H7 (cell line): ENCODE results near the gene DELE1. TPM values are rescaled to one million over a fixed set of nuclear protein-coding genes. Genes with fewer than 3 reads are reported as not detected.
A peak's percentile ranks its signal among the peaks of the same experiment; 100 is the strongest.

Source experiments
- DNase-seq: peaks from one replicate; pipeline ENCODE4 v3.0.0; 2012
- H3K27me3 ChIP-seq: 2 replicates; pipeline ENCODE4 v1.6.0; 2011; ENCODE audit warnings: mild to moderate bottlenecking, low read length; ENCODE audit not compliant: control insufficient read depth, insufficient read depth
- H3K36me3 ChIP-seq: replicated peaks from 2 replicates; pipeline ENCODE4 v1.5.1; 2011; ENCODE audit warnings: low read length; ENCODE audit not compliant: control insufficient read depth, insufficient read depth
- H3K4me3 ChIP-seq: 2 replicates; pipeline ENCODE4 v1.5.1; 2011; ENCODE audit warnings: low read depth, mild to moderate bottlenecking, control low read depth, low read length, moderate library complexity; ENCODE audit not compliant: insufficient read depth
- total RNA-seq: library from RNA; depleted of rRNA; stranded (reverse); fragments of >200 nt; shearing (Covaris generic); gene quantifications from 2 replicates; pipeline ENCODE4 v1.2.3, GENCODE V29; 2014

Gene DELE1
- total RNA-seq, 1 experiment from 2014 or later: 61.7 TPM

DNA sequence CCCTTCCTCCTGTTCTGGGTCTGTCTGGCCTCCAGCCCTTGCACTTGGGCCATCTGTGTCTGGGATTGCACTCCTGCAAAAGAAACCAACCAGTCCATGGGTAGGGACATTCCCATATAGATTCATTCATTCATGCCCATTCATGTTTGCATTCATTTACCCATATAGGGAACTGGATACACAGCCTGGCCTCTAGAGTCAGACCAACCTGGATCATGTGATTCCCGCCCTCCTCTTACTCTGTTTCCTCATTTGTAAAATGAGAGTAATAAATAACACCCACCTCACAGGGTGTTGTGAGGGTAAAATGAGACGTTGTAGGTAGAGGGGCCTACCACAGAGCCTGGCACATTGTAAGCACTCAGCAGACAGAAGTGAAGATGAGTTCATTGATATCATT lies 25.8 kb downstream of the DELE1 start:
- no peak for DNase-seq
- H3K36me3 ChIP-seq: no peaks in the 10 kb centered on the region

GRCh38 chr5:141950207-141951005 lies 26.7 kb downstream of the DELE1 start:
- DNase-seq: no peak
- H3K36me3 ChIP-seq: no peaks in the 10 kb centered on the region
- no peaks in the 10 kb centered on the region for H3K27me3 ChIP-seq
- H3K4me3 ChIP-seq: no peak overlapping the region

More for the DNA sequence above, 25.8 kb downstream of the DELE1 start:
- Histone ChIP-seq H3K27me3 (no peaks in the 10 kb centered on the region), H3K4me3 (no peak overlapping the region)

DNA sequence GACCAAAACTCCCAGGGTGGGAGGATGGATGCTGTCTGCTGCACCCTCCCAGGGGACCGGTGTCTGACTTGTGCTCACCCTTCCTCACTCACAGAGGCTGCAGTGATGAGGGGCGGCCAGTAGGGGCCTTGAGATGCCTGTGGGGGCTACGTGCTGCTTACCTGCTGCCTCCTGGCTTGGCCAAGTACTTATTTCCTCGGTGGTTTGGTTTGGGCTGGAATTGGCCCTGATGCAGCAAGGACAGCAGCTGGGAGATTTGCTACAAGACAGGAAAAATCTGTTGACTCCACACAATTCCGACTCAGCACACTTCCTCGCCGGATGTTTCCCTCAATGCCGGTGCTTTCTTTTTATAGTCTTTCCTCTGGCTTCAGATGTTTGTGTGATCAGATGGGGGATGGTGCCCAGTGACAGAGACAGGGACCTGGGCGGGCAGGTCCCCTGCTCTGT lies 27.7 kb downstream of the DELE1 start:
- Histone ChIP-seq H3K27me3 (no peaks in the 10 kb centered on the region), H3K4me3 (no peak overlapping the region), H3K36me3 (no peaks in the 10 kb centered on the region)
- DNase-seq: peak; percentile 90

- no peak overlapping the region for H3K4me3 ChIP-seq
- H3K36me3 ChIP-seq: no peaks in the 10 kb centered on the region
- DNase-seq: peak; percentile 10
- no peaks in the 10 kb centered on the region for H3K27me3 ChIP-seq
These were observed 28.3 kb downstream of the DELE1 start for GRCh38 chr5:141952020-141952419.

GRCh38 chr5:141954194-141954593 lies 30.5 kb downstream of the DELE1 start:
- H3K27me3 ChIP-seq: no peaks in the 10 kb centered on the region
- DNase-seq: no peak
- no peak overlapping the region for H3K4me3 ChIP-seq
- H3K36me3 ChIP-seq: no peaks in the 10 kb centered on the region

GRCh38 chr5:141957367-141957996 lies 33.8 kb downstream of the DELE1 start:
- H3K27me3 ChIP-seq: no peaks in the 10 kb centered on the region
- no peak overlapping the region for H3K4me3 ChIP-seq
- peak; percentile 49 for DNase-seq
- H3K36me3 ChIP-seq: no peaks in the 10 kb centered on the region

DNA sequence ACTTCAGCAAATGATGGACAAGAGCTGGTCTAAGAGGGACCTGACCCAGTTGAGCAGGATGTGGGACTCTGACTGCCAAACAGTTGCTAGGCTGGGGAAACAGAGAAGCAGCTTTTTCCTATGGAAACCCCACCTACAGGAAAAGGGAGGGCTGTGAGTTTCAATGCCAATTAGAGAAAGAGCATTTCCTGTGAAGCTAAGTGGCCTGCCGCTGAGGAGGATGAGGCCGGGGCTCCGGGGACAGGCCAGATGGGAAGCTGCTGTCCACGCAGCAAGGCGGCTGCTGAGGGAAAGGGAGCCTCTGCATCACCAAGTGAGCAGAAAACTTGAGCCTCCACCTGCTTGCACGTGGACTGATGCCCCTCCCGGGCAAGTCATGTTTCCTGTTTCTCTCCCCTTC lies 34.4 kb downstream of the DELE1 start, which contains the start of gene PCDH12:
Gene PCDH12, minus strand, starts transcription at position 90 of the 400 bp plus-strand sequence. CDS start 351 bp downstream, outside the sequence.
- peak; percentile 54 for DNase-seq

GRCh38 chr5:141958546-141959172 lies 35.0 kb downstream of the DELE1 start:
- no peak overlapping the region for H3K4me3 ChIP-seq
- peak; percentile 13 for DNase-seq
- no peaks in the 10 kb centered on the region for H3K27me3 ChIP-seq
- no peaks in the 10 kb centered on the region for H3K36me3 ChIP-seq

More for the DNA sequence above, 34.4 kb downstream of the DELE1 start, which contains the start of gene PCDH12:
- Histone ChIP-seq H3K27me3 (no peaks in the 10 kb centered on the region), H3K4me3 (no peak within 1 kb of the TSS), H3K36me3 (no peaks in the 10 kb centered on the region)

DNA sequence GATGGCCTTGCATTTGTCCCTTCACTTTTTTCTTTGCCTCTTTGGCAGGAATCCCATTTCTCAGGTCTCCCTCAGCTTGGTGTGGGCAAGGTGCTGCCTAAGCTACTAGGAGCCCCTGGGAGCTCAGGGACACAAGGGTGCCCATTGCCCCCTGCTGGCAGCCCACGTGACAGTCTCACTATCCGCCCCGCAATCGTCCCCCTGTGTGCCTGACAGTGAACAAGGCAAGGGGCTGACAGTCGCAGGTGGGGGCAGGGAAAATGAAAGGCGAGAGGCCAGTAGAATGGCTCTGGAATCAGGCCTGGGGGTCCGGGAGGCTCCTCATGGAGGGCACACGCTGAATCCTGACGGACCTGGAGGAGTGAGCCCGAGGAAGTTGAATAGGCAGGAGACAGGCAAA lies 36.3 kb downstream of the DELE1 start:
- Histone ChIP-seq H3K4me3 (no peak overlapping the region), H3K27me3 (no peaks in the 10 kb centered on the region), H3K36me3 (no peaks in the 10 kb centered on the region)
- DNase-seq: peak; percentile 35

GRCh38 chr5:141960449-141961323 lies 37.0 kb downstream of the DELE1 start:
- H3K27me3 ChIP-seq: no peaks in the 10 kb centered on the region
- peak; percentile 90 for DNase-seq
- H3K4me3 ChIP-seq: no peak overlapping the region

DNA sequence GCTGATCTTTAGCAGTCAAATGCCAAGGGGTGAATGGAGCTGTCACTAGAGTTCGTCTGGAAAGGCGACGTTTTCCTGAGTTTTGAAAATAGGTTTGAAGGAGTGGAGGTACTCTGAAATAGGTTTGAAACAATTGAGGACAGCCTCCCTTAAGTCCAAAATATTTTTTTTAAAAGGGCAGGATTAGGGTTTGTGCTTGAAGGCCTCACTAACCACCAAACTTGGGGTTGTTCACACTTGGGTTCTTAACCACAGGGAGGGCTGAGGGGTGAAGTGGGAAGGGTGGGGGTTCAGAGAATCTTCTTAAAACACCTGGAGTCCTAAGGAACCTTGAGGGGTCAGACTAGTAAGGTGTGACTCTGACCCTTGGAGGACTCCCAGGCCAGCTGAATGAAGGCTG lies 37.8 kb downstream of the DELE1 start:
- Histone ChIP-seq H3K4me3 (no peak overlapping the region), H3K27me3 (no peaks in the 10 kb centered on the region), H3K36me3 (no peaks in the 10 kb centered on the region)
- no peak for DNase-seq

More at GRCh38 chr5:141960449-141961323, 37.0 kb downstream of the DELE1 start:
- no peaks in the 10 kb centered on the region for H3K36me3 ChIP-seq

DNA sequence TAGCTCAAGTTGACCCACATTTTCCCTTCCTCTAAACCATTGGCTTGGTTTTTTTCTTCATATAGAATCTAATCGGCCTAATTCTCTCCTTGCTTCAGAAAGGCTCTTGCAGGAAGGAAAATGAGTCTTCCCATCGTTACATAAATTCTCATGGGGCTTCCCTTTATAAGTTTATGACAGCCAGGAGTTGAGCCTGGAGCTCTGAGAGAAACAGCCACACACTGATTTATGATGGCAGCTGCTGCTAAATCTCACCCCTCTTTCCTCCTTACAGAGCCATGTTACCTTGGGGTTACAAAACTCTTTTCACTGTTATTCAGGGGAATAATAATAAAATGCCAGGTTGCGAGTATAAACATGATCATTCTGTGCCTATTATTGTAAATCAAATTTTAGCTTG lies 40.0 kb downstream of the DELE1 start:
- Histone ChIP-seq H3K27me3 (no peaks in the 10 kb centered on the region), H3K4me3 (no peak overlapping the region), H3K36me3 (no peaks in the 10 kb centered on the region)
- DNase-seq: no peak

GRCh38 chr5:141965071-141965470 lies 41.4 kb downstream of the DELE1 start:
- Histone ChIP-seq H3K27me3 (no peaks in the 10 kb centered on the region), H3K36me3 (no peaks in the 10 kb centered on the region), H3K4me3 (no peak overlapping the region)
- DNase-seq: no peak
